Ascending aorta (tissue), 2 donors: Measurements from ENCODE around the gene ERAS. TPM values are rescaled to one million over a fixed set of nuclear protein-coding genes. Genes with fewer than 3 reads are reported as not detected.

Source experiments
- DNase-seq, 2 donors: peaks; one replicate each; pipeline ENCODE4 v3.0.0-alpha.2; 2019; ENCODE audit warnings: low spot score in 2 of 2
- H3K27ac ChIP-seq, 2 donors: fragments of 200-600 bp; sonication (generic); one replicate each; pipeline ENCODE4 v1.5.1; 2016 to 2017; ENCODE audit warnings: mild to moderate bottlenecking in 1 of 2
- H3K27me3 ChIP-seq: fragments of 200-600 bp; sonication (generic); one replicate; pipeline ENCODE4 v1.5.1; 2017
- H3K36me3 ChIP-seq, 2 donors: fragments of 200-600 bp; sonication (generic); one replicate each; pipeline ENCODE4 v1.5.1; 2016
- H3K4me1 ChIP-seq, 2 donors: fragments of 200-600 bp; sonication (generic); one replicate each; pipeline ENCODE4 v1.5.1; 2016 to 2017; ENCODE audit warnings: mild to moderate bottlenecking in 1 of 2
- H3K4me3 ChIP-seq, 2 donors: fragments of 200-600 bp; sonication (generic); one replicate each; pipeline ENCODE4 v1.5.1; 2016 to 2017; ENCODE audit warnings: mild to moderate bottlenecking in 1 of 2
- H3K9me3 ChIP-seq, 2 donors: fragments of 200-600 bp; sonication (generic); one replicate each; pipeline ENCODE4 v1.5.1; 2016
- intact Hi-C: fragments of 100-400 bp; cut with DNase I; formaldehyde crosslinking; loops from one replicate; pipeline ENCODE4 v1.15.1; 2023
- total RNA-seq: library from RNA; depleted of rRNA; stranded (reverse); fragments of >200 nt; gene quantifications from one replicate; pipeline ENCODE4 v1.1.0, GENCODE V29; 2016
- TF ChIP-seq, protein P1 (sequence below), 3 experiments: fragments of 200-600 bp in 2 of 3; fragments of 450-650 bp in 1 of 3; sonication (generic) in 2 of 3; IDR thresholded peaks; one replicate each; pipeline ENCODE4 v1.5.1; 2016 to 2019; ENCODE audit warnings: antibody characterized with exemption in 3 of 3, mild to moderate bottlenecking in 1 of 3, moderate library complexity in 1 of 3

The ERAS gene
- total RNA-seq, 1 donor from 2014 or later, result not detected

GRCh38 chrX:48786825-48787504 is 39.3 kb upstream of the ERAS start:
- H3K9me3 ChIP-seq, result no peaks in the 10 kb centered on the region
- H3K27me3 ChIP-seq, result no peaks in the 10 kb centered on the region
- DNase-seq, result no peak
- H3K4me1 ChIP-seq, result no peaks in the 10 kb centered on the region
- intact Hi-C loops, result no loop called here
- TF ChIP-seq, protein P1, sequence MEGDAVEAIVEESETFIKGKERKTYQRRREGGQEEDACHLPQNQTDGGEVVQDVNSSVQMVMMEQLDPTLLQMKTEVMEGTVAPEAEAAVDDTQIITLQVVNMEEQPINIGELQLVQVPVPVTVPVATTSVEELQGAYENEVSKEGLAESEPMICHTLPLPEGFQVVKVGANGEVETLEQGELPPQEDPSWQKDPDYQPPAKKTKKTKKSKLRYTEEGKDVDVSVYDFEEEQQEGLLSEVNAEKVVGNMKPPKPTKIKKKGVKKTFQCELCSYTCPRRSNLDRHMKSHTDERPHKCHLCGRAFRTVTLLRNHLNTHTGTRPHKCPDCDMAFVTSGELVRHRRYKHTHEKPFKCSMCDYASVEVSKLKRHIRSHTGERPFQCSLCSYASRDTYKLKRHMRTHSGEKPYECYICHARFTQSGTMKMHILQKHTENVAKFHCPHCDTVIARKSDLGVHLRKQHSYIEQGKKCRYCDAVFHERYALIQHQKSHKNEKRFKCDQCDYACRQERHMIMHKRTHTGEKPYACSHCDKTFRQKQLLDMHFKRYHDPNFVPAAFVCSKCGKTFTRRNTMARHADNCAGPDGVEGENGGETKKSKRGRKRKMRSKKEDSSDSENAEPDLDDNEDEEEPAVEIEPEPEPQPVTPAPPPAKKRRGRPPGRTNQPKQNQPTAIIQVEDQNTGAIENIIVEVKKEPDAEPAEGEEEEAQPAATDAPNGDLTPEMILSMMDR (IDR thresholded peaks at IDR 0.05), result no peak
- no peak overlapping the region for H3K27ac ChIP-seq
- no peak overlapping the region for H3K4me3 ChIP-seq
- no peaks in the 10 kb centered on the region for H3K36me3 ChIP-seq

GRCh38 chrX:48787505-48788443 is 38.5 kb upstream of the ERAS start:
- no peak overlapping the region for H3K27ac ChIP-seq
- H3K4me1 ChIP-seq, result no peaks in the 10 kb centered on the region
- TF ChIP-seq, protein P1 (IDR thresholded peaks at IDR 0.05), result no peak
- no peaks in the 10 kb centered on the region for H3K36me3 ChIP-seq
- H3K4me3 ChIP-seq, result no peak overlapping the region
- intact Hi-C loops, result no loop called here
- no peaks in the 10 kb centered on the region for H3K27me3 ChIP-seq
- no peaks in the 10 kb centered on the region for H3K9me3 ChIP-seq
- DNase-seq, result no peak

DNA sequence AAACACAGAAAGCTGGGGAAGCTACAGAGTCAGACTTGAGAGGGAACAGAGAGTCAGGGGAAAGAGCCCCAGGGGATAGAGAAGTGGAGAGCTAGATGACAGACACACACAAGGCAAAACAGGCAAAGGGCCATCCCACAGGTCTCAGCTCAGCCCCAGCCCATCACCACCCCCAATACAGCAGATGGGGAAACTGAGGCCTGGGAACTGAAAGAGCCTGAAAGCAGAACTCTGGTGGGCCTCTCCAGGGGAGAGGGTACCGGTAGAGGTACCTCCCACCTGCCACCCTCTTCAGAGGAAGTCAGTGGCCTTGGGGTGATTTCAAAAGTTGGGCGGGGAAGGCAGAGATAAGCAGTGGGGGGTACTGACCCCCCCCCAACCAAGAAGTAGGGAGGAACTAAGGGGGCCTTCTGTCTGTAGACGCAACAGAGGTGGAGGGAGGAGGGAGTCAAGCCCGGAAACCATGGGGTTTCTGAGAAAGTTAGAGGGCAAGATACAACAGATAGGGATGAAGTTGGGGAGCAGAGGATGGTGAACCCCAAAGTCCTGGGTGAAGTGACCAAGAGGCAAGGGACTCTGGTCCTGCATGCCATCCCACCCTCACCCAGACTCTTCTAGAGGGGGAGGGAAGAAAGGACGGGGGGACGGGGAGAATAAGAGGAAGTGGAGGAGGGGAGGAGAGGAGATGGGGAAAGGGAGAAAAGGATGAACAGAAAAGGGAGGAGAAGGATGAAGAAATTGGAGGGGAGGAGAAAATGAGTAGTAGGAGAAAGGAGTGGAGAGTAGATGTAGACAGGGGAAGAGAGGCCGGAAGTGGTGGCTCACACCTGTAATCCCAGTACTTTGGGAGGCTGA is 36.7 kb upstream of the ERAS start:
- Histone ChIP-seq H3K27ac (no peak overlapping the region), H3K36me3 (no peaks in the 10 kb centered on the region), H3K27me3 (no peaks in the 10 kb centered on the region), H3K4me1 (no peaks in the 10 kb centered on the region), H3K9me3 (no peaks in the 10 kb centered on the region), H3K4me3 (no peak overlapping the region)
- TF ChIP-seq, protein P1 (IDR thresholded peaks at IDR 0.05), result no peak
- intact Hi-C loops, result no loop called here
- DNase-seq, result no peak

DNA sequence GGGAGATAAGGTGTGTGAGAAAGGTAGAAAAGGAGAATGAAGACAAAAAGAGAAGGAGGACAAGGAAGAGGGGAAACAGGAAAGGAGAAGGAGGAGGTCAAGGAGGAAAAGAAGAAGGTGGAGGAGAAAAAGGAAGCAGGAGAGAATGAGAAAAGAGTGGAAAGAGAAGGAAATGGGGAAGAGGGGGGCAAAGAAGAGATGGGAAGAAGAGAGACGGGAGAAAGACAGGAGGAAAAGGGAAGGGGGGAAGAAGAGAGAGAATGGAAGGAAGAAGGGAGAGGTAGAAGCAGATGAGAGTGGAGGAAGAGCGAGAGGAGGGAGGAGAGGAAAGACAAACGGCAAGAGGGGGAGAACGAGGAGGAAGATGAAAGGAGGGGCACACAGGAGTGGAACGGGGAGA is 35.8 kb upstream of the ERAS start:
- intact Hi-C loops, result no loop called here
- H3K9me3 ChIP-seq, result no peaks in the 10 kb centered on the region
- TF ChIP-seq, protein P1 (IDR thresholded peaks at IDR 0.05), result no peak

DNA sequence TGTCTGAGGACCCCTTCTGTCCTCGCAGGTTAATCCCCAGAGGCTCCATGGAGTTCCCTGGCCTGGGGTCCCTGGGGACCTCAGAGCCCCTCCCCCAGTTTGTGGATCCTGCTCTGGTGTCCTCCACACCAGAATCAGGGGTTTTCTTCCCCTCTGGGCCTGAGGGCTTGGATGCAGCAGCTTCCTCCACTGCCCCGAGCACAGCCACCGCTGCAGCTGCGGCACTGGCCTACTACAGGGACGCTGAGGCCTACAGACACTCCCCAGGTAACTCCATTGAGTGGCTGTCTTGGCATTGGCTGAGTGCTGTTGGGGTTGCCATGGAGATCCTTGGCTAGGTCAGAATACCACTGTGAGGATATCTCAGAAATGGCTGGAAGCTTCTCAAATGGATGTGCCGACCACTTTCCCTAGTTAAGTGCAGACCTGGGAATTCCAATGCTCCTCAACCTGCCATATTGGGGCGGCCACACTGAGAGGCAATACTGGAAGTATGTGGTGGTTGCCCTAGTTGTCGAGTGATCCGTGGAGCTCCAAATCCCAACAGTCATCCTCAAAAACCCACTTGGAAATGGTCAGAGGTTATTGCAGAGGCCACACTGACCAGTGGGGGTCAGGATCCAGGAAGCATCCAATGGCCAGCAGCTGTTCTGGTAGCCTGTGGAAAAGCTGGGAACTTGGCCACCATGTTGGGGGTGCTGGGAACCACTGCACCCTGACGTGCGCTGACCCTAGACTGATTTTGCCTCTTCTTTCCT is 35.1 kb upstream of the ERAS start:
- no peak for DNase-seq
- H3K27me3 ChIP-seq, result no peaks in the 10 kb centered on the region
- TF ChIP-seq, protein P1 (IDR thresholded peaks at IDR 0.05), result no peak

More for the DNA sequence above, 35.8 kb upstream of the ERAS start:
- no peak overlapping the region for H3K27ac ChIP-seq
- no peaks in the 10 kb centered on the region for H3K4me1 ChIP-seq
- H3K36me3 ChIP-seq, result no peaks in the 10 kb centered on the region
- no peaks in the 10 kb centered on the region for H3K27me3 ChIP-seq
- H3K4me3 ChIP-seq, result no peak overlapping the region
- DNase-seq, result no peak

More for the DNA sequence above, 35.1 kb upstream of the ERAS start:
- Histone ChIP-seq H3K36me3 (no peaks in the 10 kb centered on the region), H3K4me1 (no peaks in the 10 kb centered on the region), H3K9me3 (no peaks in the 10 kb centered on the region), H3K27ac (no peak overlapping the region), H3K4me3 (no peak overlapping the region)
- intact Hi-C loops, result no loop called here
